GM18861 (cell line): Measurements from ENCODE around the gene AGBL4.
"Not testable (repeated sequence)": the region's sequence is repeated elsewhere in the genome, so short reads cannot be mapped to it uniquely, and the experiment has no call there.

Source experiments
- ATAC-seq: cut with Tn5 transposase; IDR thresholded peaks from one replicate; pipeline ENCODE4 v1.9.1; 2021; ENCODE audit not compliant: unreplicated experiment

Gene AGBL4

DNA sequence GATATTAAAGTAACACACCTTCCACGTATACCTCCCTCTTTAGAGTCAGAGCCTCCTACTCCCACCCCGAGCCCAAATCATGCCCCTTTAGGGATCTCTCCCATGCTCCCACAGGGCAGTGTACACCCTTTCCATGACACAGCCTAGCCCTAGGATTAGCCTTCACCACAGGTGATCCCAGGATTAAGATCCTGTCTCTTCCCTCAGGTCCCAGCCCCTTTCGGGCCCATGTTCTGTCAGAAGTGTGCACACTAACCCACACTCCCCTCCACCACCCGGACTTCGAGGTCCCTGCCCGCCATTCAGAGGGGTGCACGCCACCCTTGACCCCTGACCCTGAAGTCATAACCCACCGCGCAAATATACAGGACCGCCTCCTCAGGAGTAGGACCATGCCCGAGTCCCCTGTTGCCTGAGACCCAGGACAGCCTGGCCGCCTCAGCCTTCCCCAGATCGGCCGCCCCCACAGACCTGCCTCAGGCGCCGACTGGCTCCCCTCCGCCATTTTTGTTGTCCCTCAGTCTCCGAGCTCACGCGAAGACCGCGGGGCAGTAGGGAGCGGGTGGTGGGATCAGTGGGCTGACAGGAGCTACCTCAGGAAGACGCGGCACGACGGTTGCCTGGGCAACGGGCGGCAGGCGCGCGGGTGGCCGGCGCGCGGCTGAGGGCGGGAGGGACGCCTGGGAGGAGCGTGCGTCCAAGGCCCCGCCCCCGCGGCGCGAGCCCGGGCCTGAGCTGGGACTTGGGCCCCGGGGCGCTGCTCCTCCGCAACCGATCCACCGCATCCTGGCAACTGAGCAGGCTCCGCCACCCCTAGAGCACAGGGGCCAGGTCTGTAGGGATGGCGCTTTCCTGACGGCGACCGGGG is at the start of gene AGBL4:
TSS of gene AGBL4 (minus strand) at position 663 of the 868 bp plus-strand sequence.
- ATAC-seq, result no peak

DNA sequence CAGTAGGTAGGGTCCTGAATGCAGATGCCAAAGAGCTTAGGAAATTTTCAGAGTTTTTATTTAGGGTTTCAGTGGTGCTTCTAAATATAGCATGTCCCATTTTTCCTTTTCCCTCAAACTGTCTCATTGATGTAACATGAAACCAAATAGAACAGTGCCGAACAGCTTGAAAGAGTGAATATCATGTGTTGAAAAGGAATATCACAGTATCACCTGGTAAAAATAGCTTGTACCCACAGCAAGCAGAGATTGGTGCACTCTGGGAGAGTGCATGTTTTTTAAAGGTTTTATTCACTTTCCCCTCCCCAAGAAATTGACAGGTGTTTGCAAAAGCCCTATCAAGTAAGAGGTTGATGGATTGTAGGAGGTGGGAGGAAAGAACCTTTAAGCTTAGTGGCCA is 43.1 kb upstream of the AGBL4 start:
- no peak for ATAC-seq

DNA sequence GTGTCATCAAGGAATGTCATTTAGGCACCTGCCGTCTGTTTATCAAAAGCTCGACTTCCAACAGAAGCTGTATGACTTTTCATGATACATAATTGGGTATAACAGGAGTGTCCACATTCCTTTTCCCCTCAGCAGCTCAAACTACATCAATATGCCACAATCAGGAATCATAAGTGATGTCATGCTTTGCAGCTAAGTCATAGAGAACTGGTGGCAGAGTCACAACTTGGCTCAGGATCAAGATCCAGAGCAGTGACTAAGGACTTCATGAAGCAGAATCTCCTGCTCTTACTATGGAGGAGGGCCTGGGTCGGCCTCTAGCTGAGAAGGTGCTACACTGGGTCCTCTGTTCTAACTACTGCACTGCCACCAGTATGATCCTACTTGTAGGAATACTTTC is 36.5 kb upstream of the AGBL4 start:
- no peak for ATAC-seq

DNA sequence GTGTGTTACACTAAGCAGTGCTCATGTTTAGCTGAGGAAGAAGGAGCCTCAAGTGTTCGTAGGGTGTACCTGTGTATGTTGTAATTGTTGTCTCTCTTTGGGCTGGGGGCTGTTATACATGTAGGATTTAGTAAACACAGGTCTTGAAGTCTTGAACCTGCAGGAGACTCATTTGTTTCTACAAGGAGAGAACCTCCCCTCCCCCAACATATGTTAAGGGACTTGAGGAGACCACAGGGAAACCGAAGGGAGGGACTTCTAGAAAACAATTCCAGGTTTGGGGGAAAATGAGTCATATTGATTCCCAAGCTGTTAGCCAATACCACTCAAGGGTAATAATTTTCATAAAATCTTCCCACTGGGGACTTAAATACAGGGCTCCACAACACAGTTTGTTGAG is 25.0 kb upstream of the AGBL4 start:
- no peak for ATAC-seq

DNA sequence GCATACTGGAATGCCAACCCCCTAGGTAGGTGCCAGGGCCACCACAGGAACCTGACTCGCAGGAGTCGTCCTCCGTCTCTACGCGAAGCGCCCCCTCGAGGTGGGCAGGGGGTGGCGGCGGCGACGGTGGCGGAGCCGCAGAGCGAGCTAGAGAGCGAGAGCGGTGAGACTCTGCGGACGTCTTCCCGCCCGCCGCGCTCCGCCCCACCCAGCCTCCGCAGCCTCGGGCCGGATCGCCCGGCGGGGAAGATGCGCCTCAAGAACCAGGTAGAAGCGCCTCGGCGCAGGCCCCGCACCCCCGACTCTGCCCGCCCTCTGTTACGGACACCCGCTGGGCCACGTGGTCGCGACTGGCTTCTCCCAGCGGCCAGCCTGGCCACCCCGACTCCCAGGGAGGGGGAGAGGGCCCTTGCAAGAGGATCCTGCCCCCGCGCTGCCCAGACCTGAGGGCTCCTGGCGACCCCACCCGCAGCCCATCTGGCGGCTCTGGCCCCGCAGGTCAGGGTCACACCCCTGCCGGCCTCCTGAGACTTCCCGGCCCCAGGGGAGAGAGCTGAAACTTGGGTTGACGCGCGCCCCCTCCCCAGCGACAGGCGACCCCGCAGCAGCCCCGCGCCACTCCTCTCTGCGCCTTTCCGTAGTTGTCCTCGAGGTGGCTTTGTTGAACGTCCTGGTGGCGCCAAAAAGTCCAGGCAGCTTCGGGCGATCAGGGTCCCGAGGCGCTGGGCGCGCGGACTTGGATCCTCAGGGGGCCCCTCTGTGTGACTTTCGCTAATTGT is 24.4 kb upstream of the AGBL4 start:
- ATAC-seq, result no peak

DNA sequence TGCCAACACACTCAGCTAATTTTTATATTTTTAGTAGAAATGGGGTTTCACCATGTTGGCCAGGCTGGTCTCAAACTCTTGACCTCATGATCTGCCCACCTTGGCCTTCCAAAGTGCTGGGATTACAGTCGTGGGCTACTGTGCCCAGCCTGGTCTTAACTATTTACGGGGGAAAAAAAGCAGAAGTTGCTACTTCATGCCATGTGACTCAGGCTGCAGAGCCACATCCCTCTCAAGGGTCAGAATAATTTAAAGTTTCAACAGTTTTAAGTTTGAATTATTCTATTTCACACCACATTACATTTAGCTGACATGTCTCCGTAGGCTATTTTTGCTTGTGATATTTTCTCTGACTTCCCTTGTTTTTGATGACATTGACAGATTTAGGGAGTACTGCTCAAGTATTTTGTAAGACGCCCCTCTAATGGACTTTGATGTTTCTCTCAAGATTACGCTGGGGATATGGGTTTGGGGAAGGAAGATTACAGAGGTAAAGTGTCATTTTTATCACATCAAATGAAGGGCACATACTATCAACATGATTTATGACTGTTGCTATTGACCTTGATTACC is 14.6 kb upstream of the AGBL4 start:
- ATAC-seq, result no peak

DNA sequence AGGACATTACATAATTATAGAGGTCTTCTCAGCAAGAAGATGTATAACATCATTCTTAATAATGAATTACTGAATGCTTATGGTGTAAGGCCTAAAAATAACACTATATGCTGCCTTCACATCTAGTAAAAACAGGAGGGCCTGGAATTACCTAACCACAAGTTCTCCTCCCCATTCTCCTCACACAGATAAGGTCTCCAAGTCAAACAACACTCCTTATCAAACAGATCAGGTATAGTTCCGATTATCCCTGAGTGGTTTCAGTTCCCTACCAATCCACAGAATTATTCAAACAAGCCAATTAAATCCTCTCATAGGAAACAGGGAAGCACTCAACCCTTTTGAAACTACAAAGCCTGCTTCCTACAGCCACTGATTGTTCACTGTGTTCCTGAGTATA is 4.0 kb upstream of the AGBL4 start:
- ATAC-seq, result no peak

DNA sequence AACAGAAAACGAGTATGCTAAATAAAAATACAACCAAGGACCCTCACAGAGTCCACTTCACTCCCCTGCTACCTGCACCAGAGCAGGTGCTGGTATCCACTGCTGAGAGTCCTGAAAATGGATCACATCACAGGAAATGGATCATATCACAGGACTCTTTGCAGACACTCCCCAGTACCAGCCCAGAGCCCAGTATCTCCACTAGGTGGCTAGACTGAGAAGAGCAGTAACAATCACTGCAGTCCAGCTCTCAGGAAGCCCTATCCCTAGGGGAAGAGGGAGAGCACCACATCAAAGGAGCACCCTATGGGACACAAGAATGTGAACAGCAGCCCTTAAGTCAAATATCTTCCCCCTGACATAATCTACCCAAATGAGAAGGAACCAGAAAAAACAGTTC is 28.0 kb downstream of the AGBL4 start:
- ATAC-seq, result no peak

DNA sequence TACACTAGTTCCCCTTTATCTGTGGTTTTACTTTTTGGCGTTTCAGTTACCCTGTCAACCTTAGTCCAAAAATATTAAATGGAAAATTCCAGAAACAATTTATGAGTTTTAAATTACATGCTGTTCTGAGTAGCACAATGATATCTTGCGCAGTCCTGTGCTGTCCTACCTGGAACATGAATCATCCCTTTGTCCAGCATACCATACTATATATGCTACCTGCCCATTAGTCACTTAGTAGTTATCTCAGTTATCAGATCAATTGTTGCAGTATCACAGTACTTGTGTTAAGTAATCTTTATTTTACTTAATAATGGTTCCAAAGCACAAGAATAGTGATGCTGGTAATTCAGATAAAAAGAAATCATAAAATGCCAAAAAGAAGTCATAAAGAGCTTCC is 52.7 kb downstream of the AGBL4 start:
- ATAC-seq, result no peak

DNA sequence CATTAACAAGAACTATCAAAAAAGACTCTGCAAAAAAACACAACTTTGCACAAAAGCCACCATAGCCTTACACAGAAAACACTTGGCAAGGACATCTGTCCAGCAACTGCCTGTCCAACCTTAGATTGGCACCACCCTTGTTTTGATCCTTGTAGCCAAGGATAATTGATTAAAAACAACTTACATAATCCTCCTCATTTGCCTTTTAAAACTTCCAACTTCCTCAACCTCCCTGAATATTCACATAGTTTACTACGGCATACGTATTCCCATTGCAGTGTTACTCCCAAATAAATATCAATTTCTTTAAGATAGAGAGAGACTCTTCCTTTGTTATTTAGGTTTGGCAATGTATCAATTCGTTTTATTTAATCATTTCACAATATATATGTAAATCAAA is 72.4 kb downstream of the AGBL4 start:
- no peak for ATAC-seq

DNA sequence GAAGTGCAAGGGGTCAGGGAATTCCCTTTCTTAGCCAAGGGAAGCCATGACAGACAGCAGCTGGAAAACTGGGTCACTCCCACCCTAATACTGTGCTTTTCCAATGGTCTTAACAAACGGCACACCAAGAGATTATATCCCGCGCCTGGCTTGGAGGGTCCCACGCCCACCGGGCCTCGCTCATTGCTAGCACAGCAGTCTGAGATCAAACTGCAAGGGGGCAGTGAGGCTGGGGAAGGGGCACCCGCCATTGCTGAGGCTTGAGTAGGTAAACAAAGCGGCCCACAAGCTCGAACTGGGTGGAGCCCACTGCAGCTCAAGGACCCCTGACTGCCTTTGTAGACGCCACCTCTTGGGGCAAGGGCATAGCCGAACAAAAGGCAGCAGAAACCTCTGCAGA is 108.5 kb downstream of the AGBL4 start:
- ATAC-seq, result not testable (repeated sequence)

DNA sequence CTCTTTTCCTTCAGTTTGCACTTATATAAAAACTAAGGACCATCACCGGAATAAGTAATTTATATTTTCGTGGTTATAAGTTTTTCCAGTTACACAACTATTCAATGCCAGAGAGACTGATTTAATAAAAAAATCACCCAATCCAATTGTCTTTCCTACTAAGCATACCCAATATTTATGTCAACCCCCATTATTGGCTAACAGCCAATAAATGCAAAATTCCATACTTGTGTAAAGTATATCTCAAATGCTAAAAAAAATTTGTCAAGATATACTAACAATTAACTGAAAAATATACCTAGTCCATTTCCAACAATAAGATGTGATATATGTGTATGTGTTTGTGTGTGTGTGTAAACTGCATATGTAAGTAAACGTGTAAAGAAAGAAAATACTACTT is 117.4 kb downstream of the AGBL4 start:
- no peak for ATAC-seq

DNA sequence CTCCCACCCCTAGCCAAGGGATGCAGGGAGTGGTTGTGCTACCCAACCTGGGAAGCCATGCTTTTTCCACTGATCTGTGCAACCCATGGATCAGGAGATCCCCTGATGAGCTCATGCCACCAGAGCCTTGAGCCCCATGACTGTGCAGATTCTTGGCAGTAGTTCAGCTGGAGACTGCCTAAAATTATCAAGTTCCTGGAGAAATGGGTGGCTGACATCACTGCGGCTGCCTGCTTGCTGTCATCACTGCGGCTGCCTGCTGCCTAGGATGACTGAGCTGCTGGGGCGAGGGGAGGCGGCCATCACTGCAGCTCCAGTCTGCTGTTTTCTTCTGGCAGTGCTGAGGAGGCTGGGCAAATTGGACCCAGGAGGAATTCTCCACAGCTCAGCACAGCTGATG is 159.2 kb downstream of the AGBL4 start:
- ATAC-seq, result no peak

DNA sequence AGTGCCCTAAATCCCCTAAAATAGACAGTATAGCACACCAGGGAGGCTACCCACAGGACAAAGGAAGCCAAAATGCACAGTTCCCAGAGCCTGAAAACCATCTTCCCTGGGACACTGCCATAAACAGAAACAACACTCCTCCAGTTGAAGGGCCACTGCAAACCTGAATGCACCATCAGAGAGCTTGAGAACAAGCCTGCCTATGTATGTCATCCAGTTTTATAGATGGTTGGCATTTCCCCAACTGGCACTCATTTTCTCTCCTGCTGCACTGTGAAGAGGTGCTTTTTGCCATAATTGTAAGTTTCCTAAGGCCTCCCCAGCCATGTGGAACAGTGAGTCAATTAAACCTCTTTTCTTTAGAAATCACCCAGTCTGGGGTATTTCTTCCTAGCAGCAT is 169.0 kb downstream of the AGBL4 start:
- ATAC-seq, result no peak

DNA sequence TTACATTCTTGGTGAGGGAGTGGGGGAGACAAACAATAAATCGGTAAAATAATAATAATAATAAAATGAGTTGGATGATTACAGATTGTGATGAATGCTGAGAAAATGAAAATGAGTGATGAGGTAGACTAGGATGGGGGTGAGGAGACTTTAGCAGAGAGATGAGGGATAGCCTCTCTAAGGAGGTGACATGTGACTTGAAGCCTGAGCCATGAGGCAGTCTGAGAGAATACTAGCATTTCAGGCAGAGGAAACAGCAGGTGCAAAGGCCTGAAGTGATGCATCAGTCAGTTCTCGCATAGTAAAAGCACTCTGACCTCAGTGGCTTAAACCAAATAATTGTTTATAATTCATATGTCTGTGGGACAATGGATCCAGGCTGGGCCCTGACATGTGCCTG is 181.2 kb downstream of the AGBL4 start:
- ATAC-seq, result no peak

DNA sequence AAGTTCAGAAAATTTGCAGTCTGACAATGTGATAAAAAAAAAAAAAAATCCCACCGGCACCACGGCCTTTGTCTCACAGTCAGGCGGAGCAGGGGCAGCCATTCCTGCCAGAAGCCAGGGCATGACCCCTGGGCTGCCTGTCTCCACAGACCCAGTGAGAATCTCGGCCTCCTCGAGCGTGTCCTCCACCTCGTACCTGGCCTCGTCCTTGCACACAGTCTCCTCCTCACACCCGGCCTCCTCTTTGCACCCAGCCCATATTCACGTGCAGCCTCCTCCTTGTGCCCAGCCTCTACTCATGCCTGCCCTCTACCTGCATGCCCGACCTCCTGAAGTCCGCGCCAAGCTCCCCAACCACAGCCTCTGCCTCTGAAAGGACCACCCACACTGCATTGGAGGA is 182.0 kb downstream of the AGBL4 start:
- ATAC-seq, result no peak

DNA sequence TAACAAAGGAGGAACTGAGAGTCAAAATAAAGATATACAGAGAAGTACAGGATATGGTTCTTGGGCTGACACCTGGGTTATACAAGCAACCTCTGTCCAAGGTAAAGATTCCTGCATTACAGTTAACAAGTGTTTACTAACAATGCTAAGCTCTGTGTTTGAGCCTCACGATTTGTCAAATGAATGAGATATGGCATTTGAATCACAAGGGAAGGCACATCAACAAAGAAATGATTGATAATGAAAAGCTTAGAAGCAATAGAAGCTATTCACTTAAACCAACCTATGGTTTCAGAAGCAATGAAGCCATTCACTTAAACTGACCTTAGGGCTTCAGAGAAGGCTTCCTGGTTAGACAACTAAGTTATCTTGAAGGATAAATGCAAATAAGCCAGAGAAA is 199.5 kb downstream of the AGBL4 start:
- ATAC-seq, result no peak

DNA sequence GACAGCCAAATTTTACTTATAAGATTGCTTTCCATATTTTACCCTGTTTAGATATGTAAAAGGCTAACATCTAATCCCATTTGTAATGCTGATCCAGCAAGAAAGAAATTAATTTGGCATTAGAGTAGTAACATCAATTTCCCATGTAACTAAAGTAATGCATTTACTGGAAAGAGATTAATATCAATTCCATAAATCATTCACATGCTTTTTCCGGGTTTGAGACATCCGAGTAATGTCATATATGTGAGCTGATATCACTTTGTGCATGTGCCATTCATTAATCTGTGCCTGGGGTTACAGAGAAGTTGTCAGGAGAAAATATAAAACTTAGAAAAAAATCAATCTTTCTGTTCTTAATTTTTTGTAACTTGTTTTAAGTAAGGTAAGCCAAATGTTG is 206.1 kb downstream of the AGBL4 start:
- ATAC-seq, result no peak

DNA sequence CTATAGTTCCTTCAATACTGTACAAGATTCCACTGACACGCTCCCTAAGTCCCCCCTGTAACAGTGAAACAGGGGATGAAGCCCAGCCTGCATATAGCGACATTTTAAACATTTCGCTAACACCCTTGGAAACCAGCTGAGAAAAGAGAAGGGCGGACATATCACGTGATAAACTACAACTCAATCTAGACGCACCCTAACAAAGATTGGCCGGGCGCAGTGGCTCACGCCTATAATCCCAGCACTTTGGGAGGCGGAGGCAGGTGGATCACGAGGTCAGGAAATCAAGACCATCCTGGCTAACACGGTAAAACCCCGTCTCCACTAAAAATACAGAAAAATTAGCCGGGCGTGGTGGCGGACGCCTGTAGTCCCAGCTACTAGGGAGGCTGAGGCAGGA is 236.7 kb downstream of the AGBL4 start:
- not testable (repeated sequence) for ATAC-seq

DNA sequence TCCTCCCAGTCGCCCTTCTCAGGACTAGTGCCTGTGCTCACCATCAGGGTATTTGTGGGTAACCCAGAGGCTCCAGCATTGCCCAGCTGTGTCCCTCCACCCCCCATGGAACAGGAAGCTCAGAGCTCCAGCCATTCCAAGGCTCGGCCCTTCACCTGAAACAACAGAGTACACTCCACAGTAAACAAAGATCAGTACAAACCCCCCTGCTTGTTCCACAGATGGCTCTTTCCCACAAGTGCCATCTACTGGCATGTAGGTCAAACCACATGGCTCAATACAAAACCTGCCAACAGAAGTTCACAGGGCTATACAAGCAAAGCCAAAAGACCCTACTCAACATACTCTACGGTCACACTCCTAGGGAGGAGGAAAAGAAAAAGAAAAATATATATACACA is 258.7 kb downstream of the AGBL4 start:
- no peak for ATAC-seq

DNA sequence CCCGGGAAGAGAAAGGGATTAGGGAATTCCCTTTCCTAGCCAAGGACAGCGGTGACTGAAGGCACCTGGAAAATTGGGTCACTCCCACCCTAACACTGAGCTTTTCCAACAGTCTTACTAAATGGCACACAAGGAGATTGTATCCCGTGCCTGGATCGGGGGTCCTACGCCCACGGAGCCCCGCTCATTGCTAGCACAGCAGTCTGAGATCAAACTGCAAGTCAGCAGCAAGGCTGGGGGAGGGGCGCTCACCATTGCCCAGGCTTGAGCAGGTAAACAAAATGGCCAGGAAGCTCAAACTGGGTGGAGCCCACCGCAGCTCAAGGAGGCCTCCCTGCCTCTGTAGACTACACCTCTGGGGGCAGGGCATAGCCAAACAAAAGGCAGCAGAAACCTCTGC is 285.6 kb downstream of the AGBL4 start:
- not testable (repeated sequence) for ATAC-seq

DNA sequence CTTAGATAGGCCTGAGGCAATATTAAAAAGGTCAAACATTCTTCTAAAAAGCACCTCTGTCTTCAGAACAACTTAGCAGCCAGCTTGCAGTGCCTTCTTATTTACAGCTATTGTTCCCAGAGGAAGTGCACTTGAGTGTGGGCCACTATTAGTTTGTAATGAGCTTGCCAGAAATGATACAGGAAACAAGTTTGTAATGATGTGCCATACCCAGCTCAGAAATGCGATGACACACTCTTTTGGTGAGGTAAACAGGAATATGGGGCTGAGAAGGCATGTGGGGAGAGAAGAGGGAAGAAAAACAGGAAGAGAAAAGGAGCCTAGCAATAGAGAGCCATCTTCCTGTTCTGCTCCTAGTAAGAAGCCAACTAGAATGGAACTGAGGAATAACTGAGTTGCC is 295.4 kb downstream of the AGBL4 start:
- no peak for ATAC-seq
